Fibroblast of villous mesenchyme (primary cell): Measurements from ENCODE around the gene CEL. TPM values are rescaled to one million over a fixed set of nuclear protein-coding genes. Genes with fewer than 3 reads are reported as not detected.
A peak's percentile ranks its signal among the peaks of the same experiment; 100 is the strongest.

Experiments
- DNase-seq: peaks from one replicate; pipeline ENCODE4 v3.0.0-alpha.2; 2010; ENCODE audit warnings: low read depth
- H3K4me3 ChIP-seq: 2 replicates; pipeline ENCODE4 v1.5.1; 2011; ENCODE audit warnings: low read depth, mild to moderate bottlenecking, low read length
- CTCF ChIP-seq: IDR thresholded peaks from 2 replicates; pipeline ENCODE4 v1.5.1; 2012; ENCODE audit warnings: low read depth, mild to moderate bottlenecking, low read length; ENCODE audit not compliant: insufficient read depth
- total RNA-seq: library from RNA; depleted of rRNA; stranded (reverse); fragments of >200 nt; gene quantifications from 2 replicates; pipeline ENCODE4 v1.2.3, GENCODE V29; 2012

CEL gene
- total RNA-seq, 1 donor = under 0.01 TPM

- peak within 1 kb of the TSS; percentile 98 for H3K4me3 ChIP-seq
- DNase-seq = peak; percentile 99
- peak; percentile 12 for TF ChIP-seq CTCF
Observed at GRCh38 chr9:133030317-133031129, 31.3 kb upstream of the CEL start, which contains the start of gene GTF3C5. Gene GTF3C5 (plus strand): TSS chr9:133030997. CDS start chr9:133031012, 15 bp downstream.

GRCh38 chr9:133031130-133031422, 30.7 kb upstream of the CEL start:
- H3K4me3 ChIP-seq = peak overlapping the region; percentile 98
- no peak for DNase-seq
- no peak for TF ChIP-seq CTCF

GRCh38 chr9:133031496-133031911, 30.3 kb upstream of the CEL start:
- TF ChIP-seq CTCF = no peak
- no peak for DNase-seq
- H3K4me3 ChIP-seq = peak overlapping the region; percentile 98

- no peak for TF ChIP-seq CTCF
- DNase-seq = no peak
- peak overlapping the region; percentile 9 for H3K4me3 ChIP-seq
Observed at GRCh38 chr9:133032171-133032570, 29.6 kb upstream of the CEL start.

- no peak overlapping the region for H3K4me3 ChIP-seq
- TF ChIP-seq CTCF = no peak
- no peak for DNase-seq
Observed at GRCh38 chr9:133035669-133036068, 26.1 kb upstream of the CEL start.

- no peak for TF ChIP-seq CTCF
- no peak for DNase-seq
- H3K4me3 ChIP-seq = no peak overlapping the region
Observed at GRCh38 chr9:133037775-133038515, 23.8 kb upstream of the CEL start.
